Hepatocyte (in vitro differentiated cells): ENCODE results near the gene TAF7. TPM values are rescaled to one million over a fixed set of nuclear protein-coding genes. Genes with fewer than 3 reads are reported as not detected.
"Not testable (repeated sequence)": the region's sequence is repeated elsewhere in the genome, so short reads cannot be mapped to it uniquely, and the experiment has no call there.

Source experiments
- DNase-seq: peaks from one replicate; pipeline ENCODE4 v3.0.0-alpha.2; 2016; ENCODE audit warnings: low spot score
- H2AFZ ChIP-seq: fragments of 200-600 bp; sonication (generic); 2 replicates; pipeline ENCODE4 v1.6.0; 2016; ENCODE audit warnings: antibody characterized with exemption, mild to moderate bottlenecking
- H3K27ac ChIP-seq: fragments of 200-600 bp; sonication (generic); 2 replicates; pipeline ENCODE4 v1.5.1; 2016; ENCODE audit warnings: mild to moderate bottlenecking
- H3K27me3 ChIP-seq: fragments of 200-600 bp; sonication (generic); 2 replicates; pipeline ENCODE4 v1.6.1; 2016
- H3K36me3 ChIP-seq: fragments of 200-600 bp; sonication (generic); replicated peaks from 2 replicates; pipeline ENCODE4 v1.5.1; 2016; ENCODE audit warnings: low read depth; ENCODE audit not compliant: insufficient read depth
- H3K4me1 ChIP-seq: fragments of 200-600 bp; sonication (generic); 2 replicates; pipeline ENCODE4 v1.5.1; 2016; ENCODE audit warnings: mild to moderate bottlenecking, moderate library complexity; ENCODE audit not compliant: insufficient read depth
- H3K4me2 ChIP-seq: fragments of 200-600 bp; sonication (generic); 2 replicates; pipeline ENCODE4 v1.6.0; 2016
- H3K4me3 ChIP-seq: fragments of 200-600 bp; sonication (generic); 2 replicates; pipeline ENCODE4 v1.5.1; 2016; ENCODE audit warnings: mild to moderate bottlenecking
- H3K79me2 ChIP-seq: fragments of 200-600 bp; sonication (generic); 2 replicates; pipeline ENCODE4 v1.6.0; 2017; ENCODE audit warnings: mild to moderate bottlenecking
- H3K9me2 ChIP-seq: fragments of 200-600 bp; sonication (generic); replicated peaks from 2 replicates; pipeline ENCODE4 v1.6.0; 2017; ENCODE audit warnings: mild to moderate bottlenecking; ENCODE audit not compliant: insufficient read depth
- H3K9me3 ChIP-seq: fragments of 200-600 bp; sonication (generic); 2 replicates; pipeline ENCODE4 v1.5.1; 2016; ENCODE audit warnings: low read depth, mild to moderate bottlenecking
- H4K20me1 ChIP-seq: fragments of 200-600 bp; sonication (generic); 2 replicates; pipeline ENCODE4 v1.6.0; 2016; ENCODE audit warnings: mild to moderate bottlenecking; ENCODE audit not compliant: insufficient read depth, poor library complexity, severe bottlenecking
- EZH2 ChIP-seq: fragments of 200-600 bp; sonication (generic); IDR thresholded peaks from 2 replicates; pipeline ENCODE4 v1.6.1; 2016; ENCODE audit warnings: antibody characterized with exemption, mild to moderate bottlenecking, borderline replicate concordance
- EZH2phosphoT487 ChIP-seq: fragments of 200-600 bp; sonication (generic); IDR thresholded peaks from one replicate; pipeline ENCODE4 v1.6.1; 2018; ENCODE audit warnings: antibody characterized with exemption, mild to moderate bottlenecking, low read depth, moderate library complexity; ENCODE audit not compliant: unreplicated experiment, severe bottlenecking
- WGBS: methylation state at CpG from one replicate; pipeline ENCODE4 v1.1.6; 2016; ENCODE audit warnings: low lambda C conversion rate; ENCODE audit errors: missing lambda C conversion rate; 5-methylcytosine and 5-hydroxymethylcytosine counted together
- polyA plus RNA-seq: library from polyadenylated mRNA; unstranded; fragments of >200 nt; fragmentation: Nextera tagmentation; extraction: Ambion mirVana; gene quantifications from 2 replicates; pipeline ENCODE4 v1.2.1, GENCODE V29; 2016
- total RNA-seq: library from RNA; depleted of rRNA; stranded (reverse); fragments of >200 nt; gene quantifications from 2 replicates; pipeline ENCODE4 v1.2.3, GENCODE V29; 2014
- TF ChIP-seq, protein P1 (sequence below): fragments of 200-600 bp; sonication (generic); IDR thresholded peaks from 2 replicates; pipeline ENCODE4 v1.5.1; 2016; ENCODE audit warnings: antibody characterized with exemption, mild to moderate bottlenecking; ENCODE audit not compliant: poor library complexity

Gene TAF7
- total and polyA plus RNA-seq, 2 experiments from 2014 or later = 85.2 to 103 TPM

DNA sequence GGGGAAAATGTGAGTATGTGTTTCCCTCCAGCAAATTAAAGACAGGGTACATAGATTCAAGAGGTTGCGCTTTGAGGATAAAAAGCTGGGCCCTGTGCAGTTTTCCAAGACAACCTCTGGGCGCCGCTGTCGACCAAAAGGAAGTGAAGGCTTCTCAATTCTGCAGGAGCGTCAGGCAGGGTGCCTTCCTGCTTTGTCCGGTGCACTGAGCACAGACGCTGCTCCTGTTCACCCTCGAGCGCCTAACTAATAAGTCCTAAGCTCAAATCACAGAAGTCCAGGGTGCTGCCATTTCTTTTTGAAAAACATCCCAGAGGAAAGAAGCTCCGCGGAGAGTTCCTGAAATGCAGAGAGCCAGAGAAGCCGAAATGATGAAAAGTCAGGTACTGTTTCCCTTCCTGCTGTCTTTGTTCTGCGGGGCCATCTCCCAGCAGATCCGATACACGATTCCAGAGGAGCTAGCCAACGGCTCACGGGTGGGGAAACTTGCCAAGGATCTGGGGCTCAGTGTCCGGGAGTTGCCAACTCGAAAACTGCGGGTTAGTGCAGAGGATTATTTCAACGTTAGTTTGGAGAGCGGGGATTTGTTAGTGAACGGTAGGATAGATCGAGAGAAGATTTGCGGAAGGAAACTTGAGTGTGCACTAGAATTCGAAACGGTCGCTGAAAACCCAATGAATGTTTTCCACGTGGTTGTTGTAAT lies 29.5 kb upstream of the TAF7 start, which contains the start of gene PCDHGB1:
PCDHGB1 (plus strand) TSS at position 183 of the 703 bp plus-strand sequence; CDS start at position 345, 162 bp downstream.
- H3K4me2 ChIP-seq = no peak within 1 kb of the TSS
- H3K9me3 ChIP-seq = no peaks in the 10 kb centered on the region
- H3K4me1 ChIP-seq = no peaks in the 10 kb centered on the region
- no peak for DNase-seq
- no peak within 1 kb of the TSS for H3K4me3 ChIP-seq
- 67% methylated on average over 29 of the region's 29 CpGs for WGBS
- no peaks in the 10 kb centered on the region for H3K79me2 ChIP-seq
- no peak within 1 kb of the TSS for H3K27ac ChIP-seq
- H2AFZ ChIP-seq = no peak within 1 kb of the TSS
- no peaks in the 10 kb centered on the region for H4K20me1 ChIP-seq
- H3K27me3 ChIP-seq = no peaks in the 10 kb centered on the region
- H3K36me3 ChIP-seq = no peaks in the 10 kb centered on the region
- no peaks in the 10 kb centered on the region for H3K9me2 ChIP-seq
- no peak for TF ChIP-seq EZH2
- TF ChIP-seq EZH2phosphoT487 = no peak
- TF ChIP-seq, protein P1, sequence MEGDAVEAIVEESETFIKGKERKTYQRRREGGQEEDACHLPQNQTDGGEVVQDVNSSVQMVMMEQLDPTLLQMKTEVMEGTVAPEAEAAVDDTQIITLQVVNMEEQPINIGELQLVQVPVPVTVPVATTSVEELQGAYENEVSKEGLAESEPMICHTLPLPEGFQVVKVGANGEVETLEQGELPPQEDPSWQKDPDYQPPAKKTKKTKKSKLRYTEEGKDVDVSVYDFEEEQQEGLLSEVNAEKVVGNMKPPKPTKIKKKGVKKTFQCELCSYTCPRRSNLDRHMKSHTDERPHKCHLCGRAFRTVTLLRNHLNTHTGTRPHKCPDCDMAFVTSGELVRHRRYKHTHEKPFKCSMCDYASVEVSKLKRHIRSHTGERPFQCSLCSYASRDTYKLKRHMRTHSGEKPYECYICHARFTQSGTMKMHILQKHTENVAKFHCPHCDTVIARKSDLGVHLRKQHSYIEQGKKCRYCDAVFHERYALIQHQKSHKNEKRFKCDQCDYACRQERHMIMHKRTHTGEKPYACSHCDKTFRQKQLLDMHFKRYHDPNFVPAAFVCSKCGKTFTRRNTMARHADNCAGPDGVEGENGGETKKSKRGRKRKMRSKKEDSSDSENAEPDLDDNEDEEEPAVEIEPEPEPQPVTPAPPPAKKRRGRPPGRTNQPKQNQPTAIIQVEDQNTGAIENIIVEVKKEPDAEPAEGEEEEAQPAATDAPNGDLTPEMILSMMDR = no peak

DNA sequence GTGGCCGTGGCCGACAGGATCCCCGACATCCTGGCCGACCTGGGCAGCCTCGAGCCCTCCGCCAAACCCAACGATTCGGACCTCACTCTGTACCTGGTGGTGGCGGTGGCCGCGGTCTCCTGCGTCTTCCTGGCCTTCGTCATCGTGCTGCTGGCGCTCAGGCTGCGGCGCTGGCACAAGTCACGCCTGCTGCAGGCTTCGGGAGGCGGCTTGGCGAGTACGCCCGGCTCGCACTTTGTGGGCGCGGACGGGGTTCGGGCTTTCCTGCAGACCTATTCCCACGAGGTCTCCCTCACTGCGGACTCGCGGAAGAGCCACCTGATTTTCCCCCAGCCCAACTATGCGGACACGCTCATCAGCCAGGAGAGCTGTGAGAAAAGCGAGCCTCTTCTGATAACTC lies 25.4 kb upstream of the TAF7 start:
- H2AFZ ChIP-seq, H3K4me3 ChIP-seq, H3K4me1 ChIP-seq, H3K9me3 ChIP-seq, H3K36me3 ChIP-seq, H3K9me2 ChIP-seq, DNase-seq, H3K79me2 ChIP-seq, H3K27me3 ChIP-seq, H3K4me2 ChIP-seq, H4K20me1 ChIP-seq, H3K27ac ChIP-seq: not testable (repeated sequence)
- 94% methylated on average over 23 of the region's 35 CpGs for WGBS

DNA sequence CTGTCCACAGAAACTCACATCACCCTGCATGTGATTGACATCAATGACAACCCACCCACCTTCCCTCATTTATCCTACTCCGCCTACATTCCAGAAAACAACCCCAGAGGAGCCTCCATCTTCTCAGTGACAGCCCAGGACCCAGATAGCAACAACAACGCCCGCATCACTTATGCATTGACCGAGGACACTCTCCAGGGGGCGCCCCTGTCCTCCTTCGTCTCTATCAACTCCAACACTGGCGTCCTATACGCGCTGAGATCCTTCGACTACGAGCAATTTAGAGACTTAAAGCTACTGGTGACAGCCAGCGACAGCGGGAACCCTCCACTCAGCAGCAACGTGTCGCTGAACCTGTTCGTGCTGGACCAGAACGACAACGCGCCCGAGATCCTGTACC lies 24.7 kb upstream of the TAF7 start:
- no peak for DNase-seq
- TF ChIP-seq, protein P1 = no peak
- TF ChIP-seq EZH2phosphoT487 (no peak), EZH2 (no peak)
- no peaks in the 10 kb centered on the region for H3K27me3 ChIP-seq
- no peaks in the 10 kb centered on the region for H3K9me3 ChIP-seq
- H2AFZ ChIP-seq = no peak overlapping the region
- H3K4me1 ChIP-seq = no peaks in the 10 kb centered on the region
- no peak overlapping the region for H3K4me2 ChIP-seq
- no peaks in the 10 kb centered on the region for H3K9me2 ChIP-seq
- no peak overlapping the region for H3K27ac ChIP-seq
- no peaks in the 10 kb centered on the region for H3K36me3 ChIP-seq
- no peaks in the 10 kb centered on the region for H3K79me2 ChIP-seq
- 97% methylated on average over 20 of the region's 20 CpGs for WGBS
- H3K4me3 ChIP-seq = no peak overlapping the region
- H4K20me1 ChIP-seq = no peaks in the 10 kb centered on the region

DNA sequence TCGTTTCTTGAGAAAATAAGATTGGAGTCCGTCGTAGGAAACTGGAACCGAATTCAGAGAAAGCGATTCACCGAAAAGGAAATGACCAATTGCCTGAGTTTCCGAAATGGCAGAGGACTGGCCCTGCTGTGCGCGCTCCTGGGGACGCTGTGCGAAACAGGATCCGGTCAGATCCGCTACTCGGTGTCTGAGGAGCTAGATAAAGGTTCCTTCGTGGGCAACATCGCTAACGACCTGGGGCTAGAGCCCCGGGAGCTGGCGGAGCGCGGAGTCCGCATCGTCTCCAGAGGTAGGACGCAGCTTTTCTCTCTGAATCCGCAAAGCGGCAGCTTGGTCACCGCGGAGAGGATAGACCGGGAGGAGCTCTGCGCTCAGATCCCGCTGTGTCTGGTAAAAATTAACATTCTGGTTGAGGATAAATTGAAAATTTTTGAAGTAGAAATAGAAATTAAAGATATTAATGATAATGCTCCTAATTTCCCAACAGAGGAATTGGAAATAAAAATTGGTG lies 23.4 kb upstream of the TAF7 start:
- Histone ChIP-seq H3K27me3 (no peaks in the 10 kb centered on the region), H3K79me2 (no peaks in the 10 kb centered on the region), H4K20me1 (no peaks in the 10 kb centered on the region), H3K27ac (no peak overlapping the region), H3K9me2 (no peaks in the 10 kb centered on the region), H3K36me3 (no peaks in the 10 kb centered on the region), H3K4me2 (no peak overlapping the region), H3K9me3 (no peaks in the 10 kb centered on the region), H2AFZ (no peak overlapping the region), H3K4me3 (no peak overlapping the region), H3K4me1 (no peaks in the 10 kb centered on the region)
- TF ChIP-seq, protein P1 = no peak
- TF ChIP-seq EZH2phosphoT487 (no peak), EZH2 (no peak)
- DNase-seq = no peak
- 96% methylated on average over 31 of the region's 31 CpGs for WGBS
